HG03280 (cell line): Measurements from ENCODE around the gene CELSR2.
"Not testable (repeated sequence)": the region's sequence is repeated elsewhere in the genome, so short reads cannot be mapped to it uniquely, and the experiment has no call there.

Experiments
- ATAC-seq: cut with Tn5 transposase; IDR thresholded peaks from one replicate; pipeline ENCODE4 v1.9.1; 2021; ENCODE audit warnings: mild to moderate bottlenecking, moderate library complexity; ENCODE audit not compliant: unreplicated experiment

The CELSR2 gene

DNA sequence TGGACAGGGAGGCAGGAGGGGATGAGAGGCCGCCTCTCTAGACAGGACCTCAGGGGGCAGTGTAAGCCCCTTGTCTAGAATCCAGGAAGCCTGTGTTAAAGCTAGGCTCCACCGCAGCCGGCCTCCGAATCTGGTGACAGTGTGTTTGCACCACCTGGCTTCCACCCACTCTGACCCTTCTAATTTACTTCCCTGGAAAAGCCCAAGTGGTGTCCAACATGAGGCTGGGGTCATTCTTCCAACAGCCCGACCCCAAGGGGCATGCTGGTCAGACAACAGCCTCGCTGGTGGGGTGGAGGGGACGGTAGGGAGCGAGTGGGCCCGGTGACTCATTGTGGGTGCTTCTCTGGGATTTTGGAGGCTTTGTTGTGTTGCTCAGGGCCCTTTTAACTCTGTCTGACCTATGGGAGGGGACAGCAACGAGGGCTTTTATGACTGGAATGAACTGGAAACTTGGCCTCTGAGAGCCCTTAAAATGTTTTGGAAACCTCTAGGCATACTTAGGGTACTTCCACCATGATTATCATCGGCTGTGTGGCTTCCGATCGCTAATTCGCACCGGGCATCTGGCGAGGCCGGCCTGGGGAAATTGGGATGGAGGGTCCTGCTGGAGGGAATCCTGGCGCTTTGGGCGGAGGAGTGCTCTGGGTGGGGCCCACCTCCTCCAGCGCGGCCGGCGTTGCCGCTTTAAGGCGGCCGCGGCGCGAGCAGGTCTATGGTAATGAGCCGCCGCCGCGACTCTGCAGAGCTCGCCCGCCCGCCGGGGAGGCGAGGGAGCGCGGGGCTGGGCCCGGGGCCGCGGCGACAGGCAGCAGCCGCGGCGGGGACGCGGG, at the start of gene CELSR2:
Gene CELSR2 (plus strand): TSS at position 743 of the 833 bp plus-strand sequence. CDS start 541 bp downstream, outside the sequence.
- peak; percentile 75 for ATAC-seq

GRCh38 chr1:109199710-109200109, 49.6 kb upstream of the CELSR2 start:
- ATAC-seq: no peak

DNA sequence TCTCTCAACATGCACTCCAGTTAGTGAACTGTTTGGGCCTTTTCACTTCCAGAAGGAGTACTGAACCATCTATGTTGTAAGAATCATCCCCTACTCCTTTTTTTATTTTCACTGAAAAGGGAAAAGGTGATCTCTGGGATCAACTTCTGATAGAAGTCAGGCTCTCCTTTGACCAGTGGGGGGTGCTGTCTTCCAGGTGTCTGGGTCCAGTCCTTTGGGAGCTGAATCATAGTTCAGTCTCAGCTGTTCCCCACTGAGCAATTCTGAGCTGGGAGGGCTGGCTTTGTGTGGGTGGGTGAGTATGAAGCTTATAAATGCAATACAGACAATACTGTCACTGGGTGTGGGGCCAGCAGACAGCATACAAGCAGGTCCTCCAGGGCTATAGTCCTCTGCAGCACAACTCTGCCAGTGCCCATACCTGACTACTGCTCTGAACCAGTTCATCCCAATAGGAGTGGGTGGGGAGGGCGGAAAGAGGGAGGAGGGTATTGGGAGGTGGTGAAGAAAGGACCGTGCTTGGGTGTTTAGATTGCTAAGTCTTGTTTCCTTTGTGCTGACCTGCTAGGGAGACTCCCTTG, 48.1 kb upstream of the CELSR2 start:
- no peak for ATAC-seq

GRCh38 chr1:109204484-109204883, 44.9 kb upstream of the CELSR2 start:
- ATAC-seq: no peak

GRCh38 chr1:109206339-109206738, 43.0 kb upstream of the CELSR2 start:
- no peak for ATAC-seq

GRCh38 chr1:109207467-109208103, 41.8 kb upstream of the CELSR2 start:
- ATAC-seq: no peak

DNA sequence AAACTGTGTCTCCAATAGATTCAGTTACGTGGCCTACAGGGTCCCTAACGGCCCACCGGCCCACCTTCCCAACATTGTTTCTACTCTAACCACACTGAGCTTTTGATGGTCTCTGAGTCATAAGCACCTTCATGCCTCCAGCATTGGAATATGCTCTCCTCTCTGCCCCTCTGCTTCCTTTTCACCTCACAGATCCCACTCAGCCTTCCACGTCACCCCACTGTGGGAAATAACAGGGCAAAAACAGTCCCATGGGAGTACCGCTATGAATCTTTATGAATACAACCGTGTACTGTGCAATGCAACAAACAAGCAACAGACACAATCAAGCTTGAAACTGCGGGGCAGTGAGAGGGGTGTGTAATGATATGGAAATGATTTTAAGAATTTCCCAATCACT, 40.9 kb upstream of the CELSR2 start:
- no peak for ATAC-seq

DNA sequence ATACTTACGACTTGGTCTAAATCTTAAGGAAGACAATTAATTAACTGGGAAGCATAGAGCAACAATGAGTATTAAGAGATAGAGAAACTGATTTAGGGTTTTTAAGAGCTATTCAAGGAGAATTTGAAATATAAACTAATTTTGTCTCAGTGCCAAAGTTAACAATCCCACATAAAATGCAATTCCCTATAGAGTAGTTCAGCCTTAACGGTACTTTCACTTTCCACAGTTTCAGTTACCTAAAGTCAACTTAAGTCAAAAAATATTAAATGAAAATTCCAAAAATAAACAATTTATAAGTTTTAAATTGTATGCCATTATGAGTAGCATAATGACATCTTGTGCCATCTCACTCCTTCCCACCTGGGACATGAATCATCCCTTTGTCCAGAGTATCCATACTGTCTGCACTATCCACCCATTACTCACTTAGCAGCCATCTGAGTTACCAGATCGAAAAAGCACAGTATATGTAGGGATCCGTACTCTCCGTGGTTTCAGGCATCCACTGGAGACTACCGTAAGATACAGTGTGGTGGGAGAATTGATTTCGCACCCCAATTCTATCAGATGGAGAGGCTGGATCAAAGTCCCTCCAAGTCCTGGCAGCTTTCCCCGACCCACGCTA, 40.4 kb upstream of the CELSR2 start:
- no peak for ATAC-seq

GRCh38 chr1:109210058-109210457, 39.3 kb upstream of the CELSR2 start:
- ATAC-seq: no peak

DNA sequence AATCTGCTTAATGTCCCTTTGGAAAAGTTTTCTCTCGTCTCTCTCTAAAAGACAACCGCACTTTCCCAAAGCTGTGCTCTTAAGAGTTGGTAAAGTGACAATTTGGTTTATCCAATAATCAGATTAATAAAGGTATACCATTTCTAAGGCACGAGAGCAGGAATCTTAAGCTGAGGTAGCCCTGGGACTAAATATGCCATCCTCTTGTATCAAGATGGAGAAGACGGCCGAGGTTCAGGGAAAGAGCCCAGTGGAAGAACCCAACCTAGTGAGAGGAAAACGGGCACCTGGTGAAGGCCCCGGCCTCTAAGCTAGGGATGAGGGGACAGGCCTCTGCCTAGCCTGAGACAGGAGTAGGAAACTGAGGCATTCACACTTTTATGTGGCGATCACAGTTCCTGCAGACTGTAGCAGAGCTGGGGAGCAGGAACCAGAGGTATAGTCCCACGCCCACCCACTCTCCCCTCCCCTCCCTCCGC, 36.0 kb upstream of the CELSR2 start:
- no peak for ATAC-seq

- ATAC-seq: peak; percentile 82
Measured at GRCh38 chr1:109213824-109214693, 35.3 kb upstream of the CELSR2 start, which contains the start of gene SARS1. Gene SARS1 (plus strand): TSS chr1:109213918. CDS start chr1:109213993, 75 bp downstream.

GRCh38 chr1:109214695-109215623, 34.4 kb upstream of the CELSR2 start:
- ATAC-seq: no peak

- no peak for ATAC-seq
Measured at GRCh38 chr1:109216662-109217061, 32.7 kb upstream of the CELSR2 start.

DNA sequence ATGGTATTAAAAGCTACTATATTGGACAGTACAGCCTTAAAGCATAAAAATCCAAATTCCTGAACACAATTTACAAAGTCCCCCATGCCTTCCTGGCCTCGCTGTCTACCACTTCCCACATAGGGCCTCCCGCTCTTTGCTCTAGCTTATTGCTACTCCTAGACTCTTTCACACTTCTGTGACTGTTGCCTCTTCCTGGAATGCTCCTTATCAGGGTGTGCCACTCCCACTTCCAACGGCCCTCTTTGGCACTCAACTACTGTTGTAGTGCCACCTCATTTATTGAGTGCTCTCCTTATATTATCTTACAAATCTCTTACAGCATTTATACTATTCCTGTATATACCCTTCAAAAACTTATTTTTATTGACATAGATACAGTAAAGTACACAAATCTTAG, 30.8 kb upstream of the CELSR2 start:
- ATAC-seq: no peak

GRCh38 chr1:109221201-109221600, 28.1 kb upstream of the CELSR2 start:
- ATAC-seq: not testable (repeated sequence)

DNA sequence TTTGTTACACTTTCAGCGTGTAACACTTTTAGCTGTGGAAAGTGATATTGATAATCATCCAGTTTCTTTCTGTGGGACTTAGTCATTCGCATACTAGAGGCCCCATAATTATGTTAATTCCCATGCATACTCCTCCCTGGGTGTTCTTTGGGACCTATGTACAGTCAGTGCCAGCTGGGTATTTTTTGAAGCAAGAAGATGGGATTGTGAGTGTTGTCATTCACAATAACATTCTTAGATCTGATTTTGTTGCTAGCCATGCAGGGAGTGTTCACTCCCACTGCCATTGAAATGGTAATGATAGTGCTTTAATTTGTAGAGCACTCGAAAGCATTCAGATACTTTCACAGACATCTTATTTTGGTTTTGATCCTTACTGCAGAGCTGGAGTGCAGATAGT, 24.0 kb upstream of the CELSR2 start:
- no peak for ATAC-seq

DNA sequence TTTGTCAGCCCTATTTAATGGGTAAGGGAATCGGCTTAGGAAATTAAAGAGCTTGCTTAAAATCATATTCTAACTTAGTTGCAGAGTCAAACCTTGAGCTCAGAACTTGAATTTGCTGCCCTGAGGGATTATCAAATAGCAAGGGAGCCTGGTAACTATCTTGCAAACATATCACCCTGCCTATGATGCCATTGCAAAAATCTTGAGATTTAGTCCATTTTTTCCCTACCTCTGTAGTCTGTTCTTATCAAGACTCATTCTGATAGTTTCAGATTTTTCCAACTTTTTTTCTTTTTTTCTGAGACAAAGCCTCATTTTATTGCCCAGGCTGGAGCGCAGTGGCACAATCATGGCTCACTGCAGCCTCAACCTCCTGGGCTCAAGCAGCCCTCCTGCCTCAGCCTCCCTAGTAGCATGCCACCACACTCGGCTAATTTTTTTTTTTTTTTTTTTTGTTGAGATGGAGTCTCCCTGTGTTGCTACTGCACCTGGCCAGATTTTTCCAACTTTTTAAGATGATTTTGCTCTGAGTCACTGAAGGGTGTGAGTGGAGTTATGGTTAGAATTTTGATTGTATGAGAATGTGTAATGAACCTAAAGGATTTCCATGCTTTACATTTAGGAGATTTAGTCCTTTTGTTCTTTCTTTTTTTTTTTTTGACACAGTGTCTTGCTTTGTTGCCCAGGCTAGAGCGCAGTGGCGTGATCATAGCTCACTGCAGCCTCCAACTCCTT, 23.5 kb upstream of the CELSR2 start:
- no peak for ATAC-seq

GRCh38 chr1:109228167-109228566, 21.2 kb upstream of the CELSR2 start:
- ATAC-seq: no peak
